Measurements from ENCODE around the gene SERGEF. TPM values are rescaled to one million over a fixed set of nuclear protein-coding genes. Genes with fewer than 3 reads are reported as not detected.

The SERGEF gene
- total and polyA plus RNA-seq, 2 of the 13 experiments (the other 11 are each of a cell fraction or from before 2014, with no cell fraction given): 54.5 to 114 TPM

DNA sequence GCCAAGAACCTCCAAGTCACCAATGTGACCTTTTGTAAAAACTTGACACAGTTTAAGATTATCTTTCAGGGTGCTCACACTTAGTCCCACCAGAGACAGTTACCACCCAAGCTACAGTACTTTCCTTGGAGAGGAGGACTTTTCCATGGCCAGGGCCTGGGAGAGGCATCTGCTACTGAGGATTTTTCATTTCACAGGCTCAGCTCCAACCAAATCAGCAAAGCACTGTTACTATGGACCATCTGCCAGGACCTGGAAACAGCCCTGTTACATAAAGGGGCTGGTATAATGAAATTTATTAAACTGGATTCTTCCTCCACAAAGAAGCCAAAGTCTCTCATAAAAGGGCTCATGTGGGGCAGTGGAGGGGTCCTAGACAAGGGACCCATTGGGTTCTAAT, 38.6 kb downstream of the SERGEF start (continued):
- TF ChIP-seq, protein P1, sequence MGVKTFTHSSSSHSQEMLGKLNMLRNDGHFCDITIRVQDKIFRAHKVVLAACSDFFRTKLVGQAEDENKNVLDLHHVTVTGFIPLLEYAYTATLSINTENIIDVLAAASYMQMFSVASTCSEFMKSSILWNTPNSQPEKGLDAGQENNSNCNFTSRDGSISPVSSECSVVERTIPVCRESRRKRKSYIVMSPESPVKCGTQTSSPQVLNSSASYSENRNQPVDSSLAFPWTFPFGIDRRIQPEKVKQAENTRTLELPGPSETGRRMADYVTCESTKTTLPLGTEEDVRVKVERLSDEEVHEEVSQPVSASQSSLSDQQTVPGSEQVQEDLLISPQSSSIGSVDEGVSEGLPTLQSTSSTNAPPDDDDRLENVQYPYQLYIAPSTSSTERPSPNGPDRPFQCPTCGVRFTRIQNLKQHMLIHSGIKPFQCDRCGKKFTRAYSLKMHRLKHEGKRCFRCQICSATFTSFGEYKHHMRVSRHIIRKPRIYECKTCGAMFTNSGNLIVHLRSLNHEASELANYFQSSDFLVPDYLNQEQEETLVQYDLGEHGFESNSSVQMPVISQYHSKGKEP (CRISPR knock-in tag; IDR thresholded peaks at IDR 0.05): no peak
- TF ChIP-seq, protein P2, sequence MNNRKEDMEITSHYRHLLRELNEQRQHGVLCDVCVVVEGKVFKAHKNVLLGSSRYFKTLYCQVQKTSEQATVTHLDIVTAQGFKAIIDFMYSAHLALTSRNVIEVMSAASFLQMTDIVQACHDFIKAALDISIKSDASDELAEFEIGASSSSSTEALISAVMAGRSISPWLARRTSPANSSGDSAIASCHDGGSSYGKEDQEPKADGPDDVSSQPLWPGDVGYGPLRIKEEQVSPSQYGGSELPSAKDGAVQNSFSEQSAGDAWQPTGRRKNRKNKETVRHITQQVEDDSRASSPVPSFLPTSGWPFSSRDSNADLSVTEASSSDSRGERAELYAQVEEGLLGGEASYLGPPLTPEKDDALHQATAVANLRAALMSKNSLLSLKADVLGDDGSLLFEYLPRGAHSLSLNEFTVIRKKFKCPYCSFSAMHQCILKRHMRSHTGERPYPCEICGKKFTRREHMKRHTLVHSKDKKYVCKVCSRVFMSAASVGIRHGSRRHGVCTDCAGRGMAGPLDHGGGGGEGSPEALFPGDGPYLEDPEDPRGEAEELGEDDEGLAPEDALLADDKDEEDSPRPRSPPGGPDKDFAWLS (CRISPR knock-in tag; IDR thresholded peaks at IDR 0.05; ENCODE audit: borderline replicate concordance): no peak
- TF ChIP-seq, protein P3, sequence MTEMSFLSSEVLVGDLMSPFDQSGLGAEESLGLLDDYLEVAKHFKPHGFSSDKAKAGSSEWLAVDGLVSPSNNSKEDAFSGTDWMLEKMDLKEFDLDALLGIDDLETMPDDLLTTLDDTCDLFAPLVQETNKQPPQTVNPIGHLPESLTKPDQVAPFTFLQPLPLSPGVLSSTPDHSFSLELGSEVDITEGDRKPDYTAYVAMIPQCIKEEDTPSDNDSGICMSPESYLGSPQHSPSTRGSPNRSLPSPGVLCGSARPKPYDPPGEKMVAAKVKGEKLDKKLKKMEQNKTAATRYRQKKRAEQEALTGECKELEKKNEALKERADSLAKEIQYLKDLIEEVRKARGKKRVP (CRISPR knock-in tag; IDR thresholded peaks at IDR 0.05): no peak
- no peak for TF ChIP-seq ZNF496 (CRISPR knock-in tag; IDR thresholded peaks at IDR 0.05; ENCODE audit: insufficient replicate concordance)
- TF ChIP-seq SUZ12 (IDR thresholded peaks at IDR 0.05; ENCODE audit: low read depth, low read length): no peak
- TF ChIP-seq TOPORS (CRISPR knock-in tag; IDR thresholded peaks at IDR 0.05): no peak
- TF ChIP-seq, protein P4, sequence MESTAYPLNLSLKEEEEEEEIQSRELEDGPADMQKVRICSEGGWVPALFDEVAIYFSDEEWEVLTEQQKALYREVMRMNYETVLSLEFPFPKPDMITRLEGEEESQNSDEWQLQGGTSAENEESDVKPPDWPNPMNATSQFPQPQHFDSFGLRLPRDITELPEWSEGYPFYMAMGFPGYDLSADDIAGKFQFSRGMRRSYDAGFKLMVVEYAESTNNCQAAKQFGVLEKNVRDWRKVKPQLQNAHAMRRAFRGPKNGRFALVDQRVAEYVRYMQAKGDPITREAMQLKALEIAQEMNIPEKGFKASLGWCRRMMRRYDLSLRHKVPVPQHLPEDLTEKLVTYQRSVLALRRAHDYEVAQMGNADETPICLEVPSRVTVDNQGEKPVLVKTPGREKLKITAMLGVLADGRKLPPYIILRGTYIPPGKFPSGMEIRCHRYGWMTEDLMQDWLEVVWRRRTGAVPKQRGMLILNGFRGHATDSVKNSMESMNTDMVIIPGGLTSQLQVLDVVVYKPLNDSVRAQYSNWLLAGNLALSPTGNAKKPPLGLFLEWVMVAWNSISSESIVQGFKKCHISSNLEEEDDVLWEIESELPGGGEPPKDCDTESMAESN (CRISPR knock-in tag; conservative IDR thresholded peaks at IDR 0.05): no peak
- TF ChIP-seq, protein P5, sequence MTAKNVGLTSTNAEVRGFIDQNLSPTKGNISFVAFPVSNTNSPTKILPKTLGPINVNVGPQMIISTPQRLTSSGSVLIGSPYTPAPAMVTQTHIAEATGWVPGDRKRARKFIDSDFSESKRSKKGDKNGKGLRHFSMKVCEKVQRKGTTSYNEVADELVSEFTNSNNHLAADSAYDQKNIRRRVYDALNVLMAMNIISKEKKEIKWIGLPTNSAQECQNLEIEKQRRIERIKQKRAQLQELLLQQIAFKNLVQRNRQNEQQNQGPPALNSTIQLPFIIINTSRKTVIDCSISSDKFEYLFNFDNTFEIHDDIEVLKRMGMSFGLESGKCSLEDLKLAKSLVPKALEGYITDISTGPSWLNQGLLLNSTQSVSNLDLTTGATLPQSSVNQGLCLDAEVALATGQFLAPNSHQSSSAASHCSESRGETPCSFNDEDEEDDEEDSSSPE (CRISPR knock-in tag; IDR thresholded peaks at IDR 0.05): no peak
- no peak for TF ChIP-seq ZNF883 (CRISPR knock-in tag; IDR thresholded peaks at IDR 0.05; ENCODE audit: not compliant biosample characterization)
- TF ChIP-seq, protein P6, sequence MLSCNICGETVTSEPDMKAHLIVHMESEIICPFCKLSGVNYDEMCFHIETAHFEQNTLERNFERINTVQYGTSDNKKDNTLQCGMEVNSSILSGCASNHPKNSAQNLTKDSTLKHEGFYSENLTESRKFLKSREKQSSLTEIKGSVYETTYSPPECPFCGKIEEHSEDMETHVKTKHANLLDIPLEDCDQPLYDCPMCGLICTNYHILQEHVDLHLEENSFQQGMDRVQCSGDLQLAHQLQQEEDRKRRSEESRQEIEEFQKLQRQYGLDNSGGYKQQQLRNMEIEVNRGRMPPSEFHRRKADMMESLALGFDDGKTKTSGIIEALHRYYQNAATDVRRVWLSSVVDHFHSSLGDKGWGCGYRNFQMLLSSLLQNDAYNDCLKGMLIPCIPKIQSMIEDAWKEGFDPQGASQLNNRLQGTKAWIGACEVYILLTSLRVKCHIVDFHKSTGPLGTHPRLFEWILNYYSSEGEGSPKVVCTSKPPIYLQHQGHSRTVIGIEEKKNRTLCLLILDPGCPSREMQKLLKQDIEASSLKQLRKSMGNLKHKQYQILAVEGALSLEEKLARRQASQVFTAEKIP (CRISPR knock-in tag; IDR thresholded peaks at IDR 0.05; ENCODE audit: borderline replicate concordance): no peak
- no peak for TF ChIP-seq AGO2 (optimal IDR thresholded peaks at IDR 0.05; ENCODE audit: low read depth, low read length)
